Measurements from ENCODE around the gene DNAI1.
"Not testable (repeated sequence)": the region's sequence is repeated elsewhere in the genome, so short reads cannot be mapped to it uniquely, and the experiment has no call there.

DNAI1 gene

GRCh38 chr9:34430843-34431437, 27.7 kb upstream of the DNAI1 start:
- peaks cover 0 to 10% (median 8%) of the 10 kb centered on the region in 5 donors for H3K36me3 ChIP-seq (ENCODE audit: control insufficient read depth in 5 of 5, insufficient read depth in 5 of 5, low read length in 5 of 5)
- H3K27me3 ChIP-seq (ENCODE audit: control insufficient read depth in 5 of 5, insufficient read depth in 4 of 5, low read length in 5 of 5) = no peaks in the 10 kb centered on the region
- H3K9ac ChIP-seq (ENCODE audit: low read length in 5 of 5) = no peak overlapping the region
- peaks cover 2 to 26% (median 21%) of the 10 kb centered on the region in 5 donors for H3K4me1 ChIP-seq (ENCODE audit: control insufficient read depth in 5 of 5, insufficient read depth in 5 of 5, low read length in 5 of 5)
- H3K4me3 ChIP-seq (ENCODE audit: low read depth in 1 of 5, low read length in 5 of 5) = no peak overlapping the region
- no peak overlapping the region for H3K27ac ChIP-seq (ENCODE audit: low read depth, low read length)
- no peaks in the 10 kb centered on the region for H3K9me3 ChIP-seq (ENCODE audit: control insufficient read depth in 5 of 5, low read length in 5 of 5)

- H3K27me3 ChIP-seq (ENCODE audit: control insufficient read depth in 5 of 5, insufficient read depth in 4 of 5, low read length in 5 of 5) = no peaks in the 10 kb centered on the region
- H3K27ac ChIP-seq (ENCODE audit: low read depth, low read length) = no peak overlapping the region
- H3K9me3 ChIP-seq (ENCODE audit: control insufficient read depth in 5 of 5, low read length in 5 of 5) = no peaks in the 10 kb centered on the region
- H3K9ac ChIP-seq (ENCODE audit: low read length in 5 of 5) = no peak overlapping the region
- peaks cover 2 to 26% (median 21%) of the 10 kb centered on the region in 5 donors for H3K4me1 ChIP-seq (ENCODE audit: control insufficient read depth in 5 of 5, insufficient read depth in 5 of 5, low read length in 5 of 5)
- H3K4me3 ChIP-seq (ENCODE audit: low read depth in 1 of 5, low read length in 5 of 5) = no peak overlapping the region
- H3K36me3 ChIP-seq (ENCODE audit: control insufficient read depth in 5 of 5, insufficient read depth in 5 of 5, low read length in 5 of 5) = peaks cover 0 to 10% (median 8%) of the 10 kb centered on the region in 5 donors
These were observed 26.9 kb upstream of the DNAI1 start for GRCh38 chr9:34431667-34432066.

- no peaks in the 10 kb centered on the region for H3K27me3 ChIP-seq (ENCODE audit: control insufficient read depth in 5 of 5, insufficient read depth in 4 of 5, low read length in 5 of 5)
- peaks cover 2 to 23% (median 9%) of the 10 kb centered on the region in 5 donors for H3K4me1 ChIP-seq (ENCODE audit: control insufficient read depth in 5 of 5, insufficient read depth in 5 of 5, low read length in 5 of 5)
- no peak overlapping the region for H3K9ac ChIP-seq (ENCODE audit: low read length in 5 of 5)
- H3K36me3 ChIP-seq (ENCODE audit: control insufficient read depth in 5 of 5, insufficient read depth in 5 of 5, low read length in 5 of 5) = peaks cover 0 to 14% (median 0%) of the 10 kb centered on the region in 5 donors
- H3K9me3 ChIP-seq (ENCODE audit: control insufficient read depth in 5 of 5, low read length in 5 of 5) = no peaks in the 10 kb centered on the region
- H3K27ac ChIP-seq (ENCODE audit: low read depth, low read length) = no peak overlapping the region
- H3K4me3 ChIP-seq (ENCODE audit: low read depth in 1 of 5, low read length in 5 of 5) = no peak overlapping the region
These were observed 21.3 kb upstream of the DNAI1 start for GRCh38 chr9:34437006-34437925.

DNA sequence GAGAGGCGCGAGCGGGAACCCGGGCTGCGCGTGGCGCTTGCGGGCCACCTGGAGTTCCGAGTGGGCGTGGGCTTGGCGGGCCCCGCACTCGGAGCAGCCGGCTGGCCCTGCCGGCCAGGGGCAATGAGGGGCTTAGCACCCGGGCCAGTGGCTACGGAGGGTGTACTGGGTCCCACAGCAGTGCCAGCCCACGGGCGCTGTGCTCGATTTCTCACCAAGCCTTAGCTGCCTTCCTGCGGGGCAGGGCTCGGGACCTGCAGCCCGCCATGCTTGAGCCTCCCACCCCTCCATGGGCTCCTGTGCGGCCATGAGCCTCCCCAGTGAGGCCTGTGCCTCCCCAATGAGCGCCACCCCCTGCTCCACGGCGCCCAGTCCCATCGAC, 20.7 kb upstream of the DNAI1 start:
- Histone ChIP-seq H3K4me1 (ENCODE audit: control insufficient read depth in 5 of 5, insufficient read depth in 5 of 5, low read length in 5 of 5) (peaks cover 2 to 24% (median 9%) of the 10 kb centered on the region in 5 donors), H3K36me3 (ENCODE audit: control insufficient read depth in 5 of 5, insufficient read depth in 5 of 5, low read length in 5 of 5) (peaks cover 0 to 14% (median 0%) of the 10 kb centered on the region in 5 donors)
- not testable (repeated sequence) for H3K27me3 ChIP-seq (ENCODE audit: control insufficient read depth in 5 of 5, insufficient read depth in 4 of 5, low read length in 5 of 5); H3K27ac ChIP-seq (ENCODE audit: low read depth, low read length); H3K9ac ChIP-seq (ENCODE audit: low read length in 5 of 5); H3K9me3 ChIP-seq (ENCODE audit: control insufficient read depth in 5 of 5, low read length in 5 of 5); H3K4me3 ChIP-seq (ENCODE audit: low read depth in 1 of 5, low read length in 5 of 5)

DNA sequence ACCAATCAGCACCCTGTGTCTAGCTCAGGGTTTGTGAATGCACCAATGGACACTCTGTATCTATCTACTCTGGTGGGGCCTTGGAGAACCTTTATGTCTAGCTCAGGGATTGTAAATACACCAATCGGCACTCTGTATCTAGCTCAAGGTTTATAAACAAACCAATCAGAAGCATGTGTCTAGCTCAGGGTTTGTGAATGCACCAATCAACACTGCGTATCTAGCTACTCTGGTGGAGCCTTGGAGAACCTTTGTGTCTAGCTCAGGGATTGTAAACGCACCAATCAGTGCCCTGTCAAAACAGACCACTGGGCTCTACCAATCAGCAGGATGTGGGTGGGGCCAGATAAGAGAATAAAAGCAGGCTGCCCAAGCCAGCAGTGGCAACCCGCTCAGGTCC, 20.1 kb upstream of the DNAI1 start:
- H3K27me3 ChIP-seq (ENCODE audit: control insufficient read depth in 5 of 5, insufficient read depth in 4 of 5, low read length in 5 of 5); H3K27ac ChIP-seq (ENCODE audit: low read depth, low read length); H3K4me3 ChIP-seq (ENCODE audit: low read depth in 1 of 5, low read length in 5 of 5); H3K9me3 ChIP-seq (ENCODE audit: control insufficient read depth in 5 of 5, low read length in 5 of 5); H3K9ac ChIP-seq (ENCODE audit: low read length in 5 of 5): not testable (repeated sequence)
- H3K4me1 ChIP-seq (ENCODE audit: control insufficient read depth in 5 of 5, insufficient read depth in 5 of 5, low read length in 5 of 5) = peaks cover 2 to 29% (median 10%) of the 10 kb centered on the region in 5 donors
- peaks cover 0 to 14% (median 0%) of the 10 kb centered on the region in 5 donors for H3K36me3 ChIP-seq (ENCODE audit: control insufficient read depth in 5 of 5, insufficient read depth in 5 of 5, low read length in 5 of 5)

- no peaks in the 10 kb centered on the region for H3K9me3 ChIP-seq (ENCODE audit: control insufficient read depth in 5 of 5, low read length in 5 of 5)
- H3K27me3 ChIP-seq (ENCODE audit: control insufficient read depth in 5 of 5, insufficient read depth in 4 of 5, low read length in 5 of 5) = no peaks in the 10 kb centered on the region
- H3K36me3 ChIP-seq (ENCODE audit: control insufficient read depth in 5 of 5, insufficient read depth in 5 of 5, low read length in 5 of 5) = peaks cover 0 to 14% (median 0%) of the 10 kb centered on the region in 5 donors
- H3K9ac ChIP-seq (ENCODE audit: low read length in 5 of 5) = no peak overlapping the region
- peaks cover 8 to 42% (median 19%) of the 10 kb centered on the region in 5 donors for H3K4me1 ChIP-seq (ENCODE audit: control insufficient read depth in 5 of 5, insufficient read depth in 5 of 5, low read length in 5 of 5)
- H3K27ac ChIP-seq (ENCODE audit: low read depth, low read length) = no peak overlapping the region
- H3K4me3 ChIP-seq (ENCODE audit: low read depth in 1 of 5, low read length in 5 of 5) = no peak overlapping the region
These were observed 18.6 kb upstream of the DNAI1 start for GRCh38 chr9:34440017-34440416.

DNA sequence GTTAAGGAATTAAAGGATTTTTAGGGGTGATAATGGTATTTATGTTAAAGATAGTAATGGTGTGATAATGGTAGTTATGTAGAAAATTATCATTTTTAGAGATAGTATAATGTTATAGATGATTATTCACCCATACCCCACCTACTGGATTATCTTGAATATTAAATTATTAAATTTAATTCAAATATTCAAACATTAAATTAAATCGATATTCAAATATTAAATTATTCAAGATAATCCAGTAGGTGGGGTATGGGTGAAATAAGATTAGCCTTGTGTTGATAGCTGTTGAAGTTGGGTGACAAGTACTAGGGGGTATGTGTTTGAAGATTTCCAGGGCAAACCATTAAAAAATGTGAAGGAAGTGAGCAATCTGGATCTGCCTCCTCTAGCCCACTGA, 15.8 kb upstream of the DNAI1 start:
- no peaks in the 10 kb centered on the region for H3K27me3 ChIP-seq (ENCODE audit: control insufficient read depth in 5 of 5, insufficient read depth in 4 of 5, low read length in 5 of 5)
- H3K4me3 ChIP-seq (ENCODE audit: low read depth in 1 of 5, low read length in 5 of 5) = no peak overlapping the region
- H3K27ac ChIP-seq (ENCODE audit: low read depth, low read length) = no peak overlapping the region
- H3K36me3 ChIP-seq (ENCODE audit: control insufficient read depth in 5 of 5, insufficient read depth in 5 of 5, low read length in 5 of 5) = peaks cover 0 to 11% (median 0%) of the 10 kb centered on the region in 5 donors
- no peaks in the 10 kb centered on the region for H3K9me3 ChIP-seq (ENCODE audit: control insufficient read depth in 5 of 5, low read length in 5 of 5)
- H3K9ac ChIP-seq (ENCODE audit: low read length in 5 of 5) = no peak overlapping the region
- H3K4me1 ChIP-seq (ENCODE audit: control insufficient read depth in 5 of 5, insufficient read depth in 5 of 5, low read length in 5 of 5) = peaks cover 8 to 50% (median 19%) of the 10 kb centered on the region in 5 donors

- H3K36me3 ChIP-seq (ENCODE audit: control insufficient read depth in 5 of 5, insufficient read depth in 5 of 5, low read length in 5 of 5) = peaks cover 0 to 7% (median 0%) of the 10 kb centered on the region in 5 donors
- H3K27ac ChIP-seq (ENCODE audit: low read depth, low read length) = no peak overlapping the region
- peak overlapping the region in 1 of 5 donors; percentile 17 for H3K9ac ChIP-seq (ENCODE audit: low read length in 5 of 5)
- H3K27me3 ChIP-seq (ENCODE audit: control insufficient read depth in 5 of 5, insufficient read depth in 4 of 5, low read length in 5 of 5) = no peaks in the 10 kb centered on the region
- no peaks in the 10 kb centered on the region for H3K9me3 ChIP-seq (ENCODE audit: control insufficient read depth in 5 of 5, low read length in 5 of 5)
- no peak overlapping the region for H3K4me3 ChIP-seq (ENCODE audit: low read depth in 1 of 5, low read length in 5 of 5)
- peaks cover 8 to 50% (median 19%) of the 10 kb centered on the region in 5 donors for H3K4me1 ChIP-seq (ENCODE audit: control insufficient read depth in 5 of 5, insufficient read depth in 5 of 5, low read length in 5 of 5)
These were observed 15.1 kb upstream of the DNAI1 start for GRCh38 chr9:34443533-34443932.

GRCh38 chr9:34443976-34444375, 14.6 kb upstream of the DNAI1 start:
- no peaks in the 10 kb centered on the region for H3K27me3 ChIP-seq (ENCODE audit: control insufficient read depth in 5 of 5, insufficient read depth in 4 of 5, low read length in 5 of 5)
- peak overlapping the region in 1 of 5 donors; percentile 17 for H3K9ac ChIP-seq (ENCODE audit: low read length in 5 of 5)
- H3K9me3 ChIP-seq (ENCODE audit: control insufficient read depth in 5 of 5, low read length in 5 of 5) = no peaks in the 10 kb centered on the region
- peaks cover 0 to 5% (median 0%) of the 10 kb centered on the region in 5 donors for H3K36me3 ChIP-seq (ENCODE audit: control insufficient read depth in 5 of 5, insufficient read depth in 5 of 5, low read length in 5 of 5)
- H3K4me3 ChIP-seq (ENCODE audit: low read depth in 1 of 5, low read length in 5 of 5) = no peak overlapping the region
- H3K4me1 ChIP-seq (ENCODE audit: control insufficient read depth in 5 of 5, insufficient read depth in 5 of 5, low read length in 5 of 5) = peaks cover 8 to 50% (median 19%) of the 10 kb centered on the region in 5 donors
- no peak overlapping the region for H3K27ac ChIP-seq (ENCODE audit: low read depth, low read length)

DNA sequence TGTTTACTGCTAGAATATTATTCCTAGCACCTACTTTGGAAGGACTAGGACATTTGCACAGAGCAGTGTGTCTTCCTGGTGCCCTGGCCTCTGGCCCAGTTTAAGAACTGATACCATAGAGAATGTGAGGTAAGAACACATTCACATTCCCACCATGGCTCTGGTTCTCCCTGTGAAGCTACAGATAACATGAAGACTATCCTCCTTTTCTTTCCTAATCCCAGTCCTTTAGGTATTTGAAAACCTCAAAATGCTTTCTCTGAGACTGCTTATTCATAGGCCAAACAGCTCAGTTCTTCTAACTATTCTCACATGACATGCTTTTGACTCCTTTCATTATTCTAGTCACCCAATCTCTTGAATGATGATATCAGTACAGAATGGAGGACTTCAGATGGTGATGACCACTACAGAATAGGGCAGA, 12.1 kb upstream of the DNAI1 start:
- Histone ChIP-seq H3K9me3 (ENCODE audit: control insufficient read depth in 5 of 5, low read length in 5 of 5) (no peaks in the 10 kb centered on the region), H3K36me3 (ENCODE audit: control insufficient read depth in 5 of 5, insufficient read depth in 5 of 5, low read length in 5 of 5) (no peaks in the 10 kb centered on the region), H3K4me3 (ENCODE audit: low read depth in 1 of 5, low read length in 5 of 5) (no peak overlapping the region), H3K4me1 (ENCODE audit: control insufficient read depth in 5 of 5, insufficient read depth in 5 of 5, low read length in 5 of 5) (peaks cover 10 to 45% (median 22%) of the 10 kb centered on the region in 5 donors), H3K27ac (ENCODE audit: low read depth, low read length) (no peak overlapping the region), H3K9ac (ENCODE audit: low read length in 5 of 5) (no peak overlapping the region), H3K27me3 (ENCODE audit: control insufficient read depth in 5 of 5, insufficient read depth in 4 of 5, low read length in 5 of 5) (no peaks in the 10 kb centered on the region)

Data from subcutaneous abdominal adipose tissue (tissue), 5 donors.